Skeletal muscle satellite cell (primary cell): Measurements from ENCODE around the gene FAAP20.
"Not testable (repeated sequence)": the region's sequence is repeated elsewhere in the genome, so short reads cannot be mapped to it uniquely, and the experiment has no call there.

ENCODE experiments used
- H3K27me3 ChIP-seq: 2 replicates; pipeline ENCODE4 v1.7.0; 2013; ENCODE audit warnings: low read length; ENCODE audit not compliant: control insufficient read depth, insufficient read depth
- H3K36me3 ChIP-seq: 2 replicates; pipeline ENCODE4 v1.7.0; 2013; ENCODE audit warnings: mild to moderate bottlenecking, control low read depth, low read length; ENCODE audit not compliant: insufficient read depth
- H3K4me1 ChIP-seq: 2 replicates; pipeline ENCODE4 v1.7.0; 2013; ENCODE audit warnings: low read length; ENCODE audit not compliant: control insufficient read depth, insufficient read depth
- H3K4me2 ChIP-seq: 2 replicates; pipeline ENCODE4 v1.7.0; 2013; ENCODE audit warnings: mild to moderate bottlenecking, low read length
- H3K4me3 ChIP-seq: 2 replicates; pipeline ENCODE4 v1.7.0; 2013; ENCODE audit warnings: low read length
- H3K9ac ChIP-seq: 2 replicates; pipeline ENCODE4 v1.7.0; 2013; ENCODE audit warnings: mild to moderate bottlenecking, low read depth, low read length, moderate library complexity
- H3K9me3 ChIP-seq: replicated peaks from 2 replicates; pipeline ENCODE4 v1.7.0; 2013; ENCODE audit warnings: mild to moderate bottlenecking, control low read depth, low read length

FAAP20 gene

DNA sequence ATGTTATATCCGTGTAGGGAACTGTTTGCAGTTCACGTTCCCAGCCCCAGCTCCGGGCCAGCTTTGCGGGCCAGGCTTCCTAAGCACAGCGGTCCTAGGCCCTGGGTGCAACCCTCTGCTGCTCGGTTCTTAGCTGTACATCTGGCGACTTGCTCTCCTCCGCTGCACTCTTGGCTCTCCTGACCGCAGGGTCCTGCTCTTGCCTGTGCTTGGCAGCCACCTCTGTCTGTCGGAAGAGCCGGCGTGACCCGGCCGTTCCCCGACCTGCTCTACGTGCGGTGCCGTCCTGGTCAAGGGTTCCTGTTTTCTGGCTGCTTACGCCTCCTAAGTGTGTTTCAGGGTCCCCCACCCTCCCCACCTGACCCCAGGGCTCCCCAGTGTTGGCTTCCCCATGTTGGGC, 36.7 kb downstream of the FAAP20 start:
- H3K36me3 ChIP-seq: no peaks in the 10 kb centered on the region
- peaks cover 28% of the 10 kb centered on the region for H3K27me3 ChIP-seq
- H3K4me2 ChIP-seq: no peak overlapping the region
- no peak overlapping the region for H3K4me3 ChIP-seq
- H3K4me1 ChIP-seq: no peaks in the 10 kb centered on the region
- H3K9me3 ChIP-seq: no peaks in the 10 kb centered on the region
- H3K9ac ChIP-seq: no peak overlapping the region

DNA sequence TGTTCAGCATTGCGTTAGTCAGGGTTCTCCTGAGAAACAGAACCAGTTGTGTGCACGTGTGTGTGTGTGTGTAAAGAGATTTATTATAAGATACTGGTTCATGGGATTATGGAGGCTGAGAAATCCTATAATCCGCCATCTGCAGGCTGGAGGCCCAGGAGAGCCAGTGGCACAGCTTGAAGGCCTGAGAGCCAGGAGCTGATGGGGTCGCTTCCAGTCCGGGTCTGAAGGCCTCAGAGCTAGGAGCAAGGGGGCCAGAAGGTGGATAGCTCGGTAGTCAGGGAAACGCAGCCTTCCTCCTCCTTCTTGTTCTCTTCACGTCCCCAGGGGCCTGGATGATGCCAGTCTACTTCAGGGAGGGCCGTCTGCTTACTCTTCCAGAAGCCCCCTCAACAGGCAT, 37.7 kb downstream of the FAAP20 start:
- Histone ChIP-seq H3K27me3 (peaks cover 24% of the 10 kb centered on the region), H3K4me2 (no peak overlapping the region), H3K4me1 (no peaks in the 10 kb centered on the region), H3K4me3 (no peak overlapping the region), H3K9me3 (no peaks in the 10 kb centered on the region), H3K36me3 (no peaks in the 10 kb centered on the region), H3K9ac (no peak overlapping the region)

DNA sequence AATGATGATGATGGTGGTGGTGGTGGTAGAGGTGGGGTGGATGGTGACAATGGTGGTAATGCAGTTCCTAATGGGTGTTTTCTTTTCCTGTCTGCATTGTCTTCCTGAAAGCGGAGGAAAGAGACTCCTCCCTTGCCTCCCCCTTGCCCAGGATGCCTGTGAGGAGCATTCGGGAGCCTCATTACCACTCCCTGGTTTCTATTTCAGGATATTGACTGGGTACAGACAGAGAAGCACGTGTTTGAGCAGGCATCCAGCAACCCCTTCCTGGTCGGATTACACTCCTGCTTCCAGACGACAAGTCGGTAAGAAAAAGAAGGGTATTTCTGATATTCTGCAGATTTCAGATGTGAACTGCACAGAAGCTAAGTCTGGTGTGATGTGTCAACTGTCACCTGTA, 38.8 kb downstream of the FAAP20 start:
- Histone ChIP-seq H3K9ac (no peak overlapping the region), H3K4me3 (no peak overlapping the region), H3K9me3 (no peaks in the 10 kb centered on the region), H3K27me3 (peaks cover 27% of the 10 kb centered on the region), H3K36me3 (no peaks in the 10 kb centered on the region), H3K4me1 (no peaks in the 10 kb centered on the region), H3K4me2 (no peak overlapping the region)

DNA sequence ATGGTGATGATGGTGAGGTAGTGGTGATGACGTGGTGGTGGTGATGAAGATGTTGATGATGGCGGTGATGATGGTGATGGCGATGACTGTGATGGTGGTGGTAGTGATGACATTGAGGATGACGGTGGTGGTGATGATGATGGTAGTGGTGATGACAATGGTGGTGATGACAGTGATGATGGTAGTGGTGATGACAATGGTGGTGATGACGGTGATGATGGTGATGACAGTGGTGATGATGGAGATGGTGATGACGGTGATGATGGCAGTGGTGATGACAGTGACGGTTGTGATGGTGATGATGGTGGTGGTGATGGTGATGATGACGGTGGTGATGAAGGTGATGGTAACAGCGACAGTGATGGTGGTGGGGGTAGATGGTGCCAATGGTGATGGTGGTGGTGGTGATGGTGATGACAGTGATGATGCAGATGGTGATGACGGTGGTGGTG, 39.4 kb downstream of the FAAP20 start:
- H3K4me2 ChIP-seq: no peak overlapping the region
- no peaks in the 10 kb centered on the region for H3K36me3 ChIP-seq
- H3K9me3 ChIP-seq: no peaks in the 10 kb centered on the region
- H3K4me1 ChIP-seq: no peaks in the 10 kb centered on the region
- H3K4me3 ChIP-seq: no peak overlapping the region
- H3K27me3 ChIP-seq: peaks cover 33% of the 10 kb centered on the region
- H3K9ac ChIP-seq: no peak overlapping the region

DNA sequence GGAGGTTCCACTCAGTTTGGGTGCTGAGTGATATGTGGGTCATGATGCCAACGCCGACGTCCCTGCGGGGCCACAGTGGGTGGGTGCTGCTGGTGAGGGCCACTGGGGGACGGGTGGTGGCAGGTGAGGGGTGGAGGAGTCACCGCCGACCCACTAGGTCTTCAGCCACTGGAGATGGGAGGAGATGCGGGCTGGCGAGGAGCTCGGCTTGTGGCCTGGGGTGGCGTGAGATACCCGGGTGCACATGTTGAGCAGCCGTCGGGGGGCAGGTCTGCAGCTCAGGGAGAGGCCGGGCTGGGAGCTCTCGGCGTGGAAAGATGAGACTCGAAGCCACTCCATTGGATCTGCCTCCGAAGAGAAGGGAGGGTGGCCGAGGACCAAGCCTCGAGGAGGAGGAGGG, 40.5 kb downstream of the FAAP20 start:
- H3K4me2 ChIP-seq: no peak overlapping the region
- H3K4me3 ChIP-seq: no peak overlapping the region
- H3K4me1 ChIP-seq: no peaks in the 10 kb centered on the region
- H3K9ac ChIP-seq: no peak overlapping the region
- no peaks in the 10 kb centered on the region for H3K9me3 ChIP-seq
- H3K27me3 ChIP-seq: peaks cover 32% of the 10 kb centered on the region
- H3K36me3 ChIP-seq: no peaks in the 10 kb centered on the region

DNA sequence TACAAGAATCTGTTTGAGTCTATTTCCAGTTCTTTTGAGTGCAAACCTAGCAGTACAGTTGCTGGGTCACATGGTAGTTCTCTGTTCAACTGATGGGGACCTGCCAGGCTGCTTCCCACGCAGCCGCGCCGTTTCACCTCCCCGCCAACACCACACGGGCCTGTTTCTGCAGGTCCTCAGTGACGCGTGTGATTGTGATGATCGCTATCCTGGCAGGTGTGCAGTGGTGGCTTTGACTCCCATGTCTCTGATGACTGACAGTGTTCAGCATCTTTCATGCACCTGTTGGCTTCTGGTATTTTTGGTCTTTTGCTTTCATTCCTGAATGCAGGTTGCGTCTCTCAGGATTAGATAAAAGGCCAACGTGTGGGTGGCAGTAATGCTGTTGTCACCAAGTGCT, 41.6 kb downstream of the FAAP20 start:
- Histone ChIP-seq H3K9ac (no peak overlapping the region), H3K4me1 (no peaks in the 10 kb centered on the region), H3K4me3 (no peak overlapping the region), H3K9me3 (no peaks in the 10 kb centered on the region), H3K4me2 (no peak overlapping the region), H3K27me3 (peaks cover 32% of the 10 kb centered on the region), H3K36me3 (no peaks in the 10 kb centered on the region)

DNA sequence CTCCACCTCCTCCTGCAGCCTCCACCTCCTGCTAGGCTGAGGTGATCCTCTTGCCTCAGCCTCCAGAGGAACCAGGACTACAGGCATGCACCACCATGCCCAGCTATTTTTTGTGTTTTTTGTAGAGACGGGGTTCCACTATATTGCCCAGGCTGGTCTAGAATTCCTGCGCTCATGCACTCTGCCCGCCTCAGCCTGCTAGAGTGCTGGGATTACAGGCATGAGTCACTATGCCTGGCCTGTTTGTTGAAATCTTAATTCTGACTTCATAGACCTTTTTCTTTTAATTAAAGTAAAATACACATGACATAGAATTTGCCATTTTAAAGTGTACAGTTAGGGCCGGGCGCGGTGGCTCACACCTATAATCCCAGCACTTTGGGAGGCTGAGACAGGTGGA, 42.7 kb downstream of the FAAP20 start:
- Histone ChIP-seq H3K27me3 (peaks cover 32% of the 10 kb centered on the region), H3K36me3 (no peaks in the 10 kb centered on the region), H3K4me1 (no peaks in the 10 kb centered on the region), H3K4me2 (no peak overlapping the region), H3K9ac (no peak overlapping the region), H3K4me3 (no peak overlapping the region), H3K9me3 (no peaks in the 10 kb centered on the region)

DNA sequence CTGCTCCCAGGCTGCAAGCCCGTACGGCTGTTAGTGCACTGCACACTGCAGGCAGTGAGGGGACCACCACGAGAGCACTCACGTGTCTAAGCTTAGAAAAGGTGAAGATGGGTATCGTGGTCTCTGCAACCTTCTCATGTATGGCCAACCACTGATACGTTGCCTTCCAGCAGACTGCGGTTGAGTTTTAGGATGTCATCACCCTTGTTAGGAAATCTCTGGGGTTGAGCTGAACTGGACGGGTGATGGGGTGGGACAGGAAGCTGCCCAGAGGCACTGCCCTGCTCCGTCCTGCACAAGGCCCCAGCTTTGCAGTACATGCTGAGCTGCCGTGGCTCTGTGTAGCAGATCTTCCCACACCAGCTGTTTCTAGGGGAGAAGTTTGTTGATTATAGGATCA, 43.3 kb downstream of the FAAP20 start:
- peaks cover 30% of the 10 kb centered on the region for H3K27me3 ChIP-seq
- no peaks in the 10 kb centered on the region for H3K4me1 ChIP-seq
- no peak overlapping the region for H3K9ac ChIP-seq
- H3K9me3 ChIP-seq: no peaks in the 10 kb centered on the region
- no peak overlapping the region for H3K4me3 ChIP-seq
- H3K36me3 ChIP-seq: no peaks in the 10 kb centered on the region
- H3K4me2 ChIP-seq: no peak overlapping the region

DNA sequence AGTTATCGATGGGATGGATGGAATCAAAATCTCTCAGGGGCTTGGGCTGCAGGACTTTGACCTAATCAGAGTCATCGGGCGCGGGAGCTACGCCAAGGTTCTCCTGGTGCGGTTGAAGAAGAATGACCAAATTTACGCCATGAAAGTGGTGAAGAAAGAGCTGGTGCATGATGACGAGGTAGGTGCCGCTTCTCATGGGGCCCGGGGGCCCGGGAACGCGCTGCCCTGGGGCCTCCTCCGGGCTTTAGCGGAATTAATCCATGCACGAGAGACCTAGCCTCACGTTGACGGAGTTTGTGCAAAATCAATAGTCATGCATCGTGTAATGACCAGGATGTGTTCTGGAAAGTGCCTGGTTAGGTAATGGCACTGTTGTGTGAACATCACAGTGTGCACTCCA, 43.8 kb downstream of the FAAP20 start:
- H3K36me3 ChIP-seq: no peaks in the 10 kb centered on the region
- H3K4me1 ChIP-seq: no peaks in the 10 kb centered on the region

DNA sequence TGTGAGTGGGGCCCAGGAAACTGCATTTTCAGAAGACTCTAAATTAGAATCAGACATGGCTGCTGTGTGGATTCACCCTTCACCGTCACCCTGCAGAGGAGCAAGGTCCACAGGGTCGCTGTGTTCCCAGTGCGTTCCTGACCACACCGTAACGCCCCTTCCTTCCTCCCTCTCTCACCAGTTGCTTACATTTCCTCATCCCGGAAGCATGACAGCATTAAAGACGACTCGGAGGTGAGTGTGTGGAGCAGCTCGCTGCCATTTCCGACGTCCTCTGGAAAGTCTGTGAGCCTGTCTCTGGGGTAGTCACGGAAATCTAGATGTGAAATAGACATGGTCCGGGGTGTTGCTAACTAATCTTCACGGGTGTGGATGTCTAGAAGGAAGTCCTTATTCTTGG, 45.9 kb downstream of the FAAP20 start:
- H3K36me3 ChIP-seq: no peaks in the 10 kb centered on the region
- H3K27me3 ChIP-seq: peaks cover 27% of the 10 kb centered on the region
- no peaks in the 10 kb centered on the region for H3K9me3 ChIP-seq
- no peaks in the 10 kb centered on the region for H3K4me1 ChIP-seq
- H3K9ac ChIP-seq: no peak overlapping the region
- H3K4me2 ChIP-seq: no peak overlapping the region
- no peak overlapping the region for H3K4me3 ChIP-seq

More for the DNA sequence above, 43.8 kb downstream of the FAAP20 start:
- Histone ChIP-seq H3K27me3 (peaks cover 30% of the 10 kb centered on the region), H3K4me2 (no peak overlapping the region), H3K9me3 (no peaks in the 10 kb centered on the region), H3K9ac (no peak overlapping the region), H3K4me3 (no peak overlapping the region)

DNA sequence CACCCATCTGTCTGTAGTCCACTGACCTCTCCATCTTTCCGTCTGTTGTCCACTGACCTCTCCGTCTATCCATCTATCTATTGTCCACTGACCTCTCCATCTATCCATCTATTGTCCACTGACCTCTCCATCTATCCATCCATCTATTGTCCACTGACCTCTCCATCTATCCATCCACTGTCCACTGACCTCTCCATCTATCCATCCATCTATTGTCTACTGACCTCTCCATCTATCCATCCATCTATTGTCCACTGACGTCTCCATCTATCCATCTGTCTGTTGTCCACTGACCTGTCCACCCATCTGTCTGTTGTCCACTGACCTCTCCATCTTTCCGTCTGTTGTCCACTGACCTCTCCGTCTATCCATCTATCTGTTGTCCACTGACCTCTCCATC, 46.7 kb downstream of the FAAP20 start:
- H3K4me2 ChIP-seq, H3K4me3 ChIP-seq, H3K4me1 ChIP-seq: not testable (repeated sequence)

DNA sequence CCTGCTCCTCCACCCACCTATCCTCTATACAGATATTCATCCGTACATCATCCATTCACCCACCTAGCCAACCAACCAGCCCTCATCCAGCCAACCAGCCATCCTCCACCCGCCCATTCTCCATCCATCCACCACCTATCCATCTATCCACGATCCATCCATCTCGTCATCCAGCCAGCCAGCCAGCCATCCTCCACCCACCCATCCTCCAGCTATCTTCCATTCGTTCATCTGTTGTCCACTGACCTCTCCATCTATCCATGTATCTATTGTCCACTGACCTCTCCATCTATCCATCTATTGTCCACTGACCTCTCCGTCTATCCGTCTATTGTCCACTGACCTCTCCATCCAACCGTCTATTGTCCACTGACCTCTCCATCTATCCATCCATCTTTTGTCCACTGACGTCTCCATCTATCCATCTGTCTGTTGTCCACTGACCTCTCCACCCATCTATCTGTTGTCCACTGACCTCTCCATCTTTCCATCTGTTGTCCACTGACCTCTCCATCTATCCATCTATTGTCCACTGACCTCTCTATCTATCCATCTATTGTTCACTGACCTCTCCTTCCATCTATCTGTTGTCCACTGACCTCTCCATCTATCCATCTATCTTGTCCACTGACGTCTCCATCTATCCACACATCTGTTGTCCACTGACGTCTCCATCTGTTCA, 47.6 kb downstream of the FAAP20 start:
- H3K9ac ChIP-seq: no peak overlapping the region
- H3K9me3 ChIP-seq: no peaks in the 10 kb centered on the region
- no peak overlapping the region for H3K4me3 ChIP-seq
- no peak overlapping the region for H3K4me2 ChIP-seq
- no peaks in the 10 kb centered on the region for H3K4me1 ChIP-seq
- H3K36me3 ChIP-seq: no peaks in the 10 kb centered on the region
- H3K27me3 ChIP-seq: peaks cover 33% of the 10 kb centered on the region

More for the DNA sequence above, 46.7 kb downstream of the FAAP20 start:
- not testable (repeated sequence) for H3K36me3 ChIP-seq, H3K9ac ChIP-seq, H3K9me3 ChIP-seq
- peaks cover 27% of the 10 kb centered on the region for H3K27me3 ChIP-seq
